HCT116 (cell line): Measurements from ENCODE around the gene ANKRD23. TPM values are rescaled to one million over a fixed set of nuclear protein-coding genes. Genes with fewer than 3 reads are reported as not detected.
A peak's percentile ranks its signal among the peaks of the same experiment; 100 is the strongest.

Source experiments
- microRNA counts: library from miRNA; unstranded; fragments of <30 nt; microRNA quantifications from one replicate; lab custom pipeline; 2015
- microRNA-seq: library from miRNA; unstranded; fragments of <30 nt; microRNA quantifications from one replicate; pipeline ENCODE4, GENCODE V29; 2016; ENCODE audit warnings: borderline number of aligned reads
- total RNA-seq: library from RNA; stranded (reverse); gene quantifications from one replicate; pipeline ENCODE4 v1.2.1, GENCODE V29; 2021; ENCODE audit not compliant: unreplicated experiment

Gene ANKRD23
- total RNA-seq, 1 experiment from 2014 or later: 1.4 TPM

MicroRNA genes within 50 kb of the gene (microRNA counts, 767-probe panel; counts per million panel counts)
- microRNA hsa-miR-3127-5p (lab: Ali Mortazavi, UCI): not detected

Small RNAs within 50 kb of the gene (microRNA-seq; reads per million reads assigned to microRNA genes)
- gene MIR3127: 4.4 reads per million, percentile 6 among the genes with 10 or more reads in this experiment

Other genes with a start within 250 kb of the ANKRD23 start
- gene KANSL3, start 205.7 kb downstream of the ANKRD23 start, total RNA-seq: 35.8 TPM
- gene FER1L5, start 201.3 kb downstream of the ANKRD23 start, total RNA-seq: 0.91 TPM
- gene LMAN2L, start 104.0 kb downstream of the ANKRD23 start, total RNA-seq: 15.2 TPM
- 7.9 TPM for gene CNNM4, start 83.1 kb downstream of the ANKRD23 start, total RNA-seq
- 31.1 TPM for gene CNNM3, start 27.8 kb downstream of the ANKRD23 start, total RNA-seq
- gene ANKRD39, start 14.0 kb upstream of the ANKRD23 start, total RNA-seq: 24.2 TPM
- 25.4 TPM for gene SEMA4C, start 26.1 kb upstream of the ANKRD23 start, total RNA-seq
- gene FAM178B, start 142.6 kb upstream of the ANKRD23 start, total RNA-seq: not detected